H1 (cell line): Measurements from ENCODE around the gene COQ8B. TPM values are rescaled to one million over a fixed set of nuclear protein-coding genes. Genes with fewer than 3 reads are reported as not detected.

Experiments used
- CTCF ChIA-PET: fragments of 300-600 bp; sonication (Branson Sonifier 250); formaldehyde crosslinking; loops from one replicate; lab custom pipeline; 2021; ENCODE audit not compliant: partially characterized antibody; lab: Charles Lee
- POLR2A ChIA-PET: fragments of 300-600 bp; sonication (Branson Sonifier 250); formaldehyde crosslinking; loops from one replicate; lab custom pipeline; 2021; ENCODE audit warnings: inconsistent platforms; ENCODE audit not compliant: partially characterized antibody; lab: Charles Lee
- DNase-seq, 2 experiments: peaks; one replicate each; pipeline versions ENCODE4 v3.0.0 to v3.0.0-alpha.2; 2010 to 2022; ENCODE audit warnings: low spot score in 2 of 2, low read depth in 1 of 2, mixed read lengths in 1 of 2
- FAIRE-seq: peaks from 2 replicates; lab custom pipeline; 2011; peaks lifted over from hg19 to GRCh38; lab: Jason Lieb, UNC
- H2AFZ ChIP-seq: 2 replicates; pipeline ENCODE4 v1.8.1; 2012; ENCODE audit warnings: low read length, inconsistent platforms
- H2AK5ac ChIP-seq: 2 replicates; pipeline ENCODE4 v1.6.1; 2013; ENCODE audit warnings: low read depth, low read length
- H2BK120ac ChIP-seq: replicated peaks from 2 replicates; pipeline ENCODE3; 2013; ENCODE audit warnings: low read depth, low read length, inconsistent platforms
- H2BK12ac ChIP-seq: 2 replicates; pipeline ENCODE4 v1.6.1; 2013; ENCODE audit warnings: low read depth, low read length
- H2BK15ac ChIP-seq: 2 replicates; pipeline ENCODE4 v1.6.1; 2013; ENCODE audit warnings: low read length
- H2BK20ac ChIP-seq: 2 replicates; pipeline ENCODE4 v1.6.1; 2013; ENCODE audit warnings: low read length
- H2BK5ac ChIP-seq: 2 replicates; pipeline ENCODE4 v1.6.1; 2013; ENCODE audit warnings: low read depth, low read length
- H3K14ac ChIP-seq: 2 replicates; pipeline ENCODE4 v1.6.1; 2013; ENCODE audit warnings: inconsistent platforms; ENCODE audit not compliant: insufficient read length
- H3K18ac ChIP-seq: 2 replicates; pipeline ENCODE4 v1.6.1; 2013; ENCODE audit warnings: low read length; ENCODE audit errors: extremely low read depth
- H3K23ac ChIP-seq: 2 replicates; pipeline ENCODE4 v1.6.1; 2013; ENCODE audit warnings: inconsistent platforms; ENCODE audit not compliant: insufficient read length
- H3K23me2 ChIP-seq: 2 replicates; pipeline ENCODE4 v1.6.1; 2013; ENCODE audit warnings: low read depth, low read length
- H3K27ac ChIP-seq: 2 replicates; pipeline ENCODE4 v1.6.1; 2011; ENCODE audit warnings: low read depth, low read length, inconsistent platforms
- H3K27me3 ChIP-seq, 4 experiments: replicated peaks in 1 of 4; 1 replicate in 1 of 4; 2 replicates in 3 of 4; pipeline versions ENCODE4 v1.6.1 to v1.8.1; 2011 to 2013; ENCODE audit warnings: low read length in 3 of 4, mild to moderate bottlenecking in 3 of 4, inconsistent platforms in 2 of 4, mixed read lengths in 2 of 4, moderate library complexity in 1 of 4; ENCODE audit not compliant: control insufficient read depth in 3 of 4, insufficient read depth in 3 of 4; ENCODE audit errors: extremely low read depth in 1 of 4
- H3K36me3 ChIP-seq, 4 experiments: 2 replicates each; pipeline versions ENCODE4 v1.6.1 to v1.8.1; 2011 to 2013; ENCODE audit warnings: mild to moderate bottlenecking in 4 of 4, low read length in 3 of 4, moderate library complexity in 2 of 4, control low read depth in 1 of 4, inconsistent platforms in 1 of 4; ENCODE audit not compliant: insufficient read depth in 4 of 4, control insufficient read depth in 2 of 4
- H3K4ac ChIP-seq: replicated peaks from 2 replicates; pipeline ENCODE3; 2013; ENCODE audit warnings: low read length, low read depth, mixed read lengths, inconsistent platforms; ENCODE audit not compliant: insufficient read length
- H3K4me1 ChIP-seq, 4 experiments: replicated peaks in 1 of 4; 1 replicate in 1 of 4; 2 replicates in 3 of 4; pipeline versions ENCODE4 v1.6.1 to v1.8.1; 2011 to 2013; ENCODE audit warnings: low read length in 3 of 4, inconsistent platforms in 2 of 4, mixed read lengths in 1 of 4; ENCODE audit not compliant: insufficient read depth in 4 of 4, control insufficient read depth in 3 of 4
- H3K4me2 ChIP-seq, 2 experiments: 2 replicates each; pipeline versions ENCODE4 v1.6.1 to v1.8.1; 2011 to 2013; ENCODE audit warnings: low read depth in 2 of 2, low read length in 2 of 2, control low read depth in 1 of 2, inconsistent platforms in 1 of 2, mild to moderate bottlenecking in 1 of 2; ENCODE audit not compliant: insufficient read depth in 1 of 2
- H3K4me3 ChIP-seq, 4 experiments: fragments of 200-600, 300-600 bp in 1 of 4; sonication (generic), shearing (Covaris generic), sonication (Bioruptor Twin) in 1 of 4; 2 replicates each; pipeline versions ENCODE4 v1.5.1 to v1.8.1; 2011 to 2016; ENCODE audit warnings: low read length in 4 of 4, low read depth in 3 of 4, control low read depth in 2 of 4, inconsistent platforms in 2 of 4, mild to moderate bottlenecking in 2 of 4, mixed read lengths in 1 of 4, moderate library complexity in 1 of 4; ENCODE audit not compliant: insufficient read depth in 2 of 4; ENCODE audit errors: extremely low read depth in 1 of 4
- H3K56ac ChIP-seq: replicated peaks from 2 replicates; pipeline ENCODE3; 2013; ENCODE audit warnings: low read depth, mild to moderate bottlenecking, mixed read lengths, low read length, inconsistent platforms; ENCODE audit not compliant: insufficient read length
- H3K79me1 ChIP-seq: 2 replicates; pipeline ENCODE4 v1.6.1; 2013; ENCODE audit warnings: low read depth, low read length, control low read depth
- H3K79me2 ChIP-seq, 2 experiments: 2 replicates each; pipeline versions ENCODE4 v1.6.1 to v1.8.1; 2012 to 2013; ENCODE audit warnings: low read length in 2 of 2, mild to moderate bottlenecking in 2 of 2, inconsistent platforms in 1 of 2; ENCODE audit not compliant: insufficient read depth in 2 of 2, control insufficient read depth in 1 of 2
- H3K9ac ChIP-seq, 4 experiments: replicated peaks in 1 of 4; 1 replicate in 1 of 4; 2 replicates in 3 of 4; pipeline versions ENCODE4 v1.6.1 to v1.8.1; 2011 to 2013; ENCODE audit warnings: low read depth in 3 of 4, low read length in 3 of 4, control low read depth in 2 of 4, mild to moderate bottlenecking in 2 of 4, moderate library complexity in 2 of 4, inconsistent platforms in 1 of 4; ENCODE audit errors: extremely low read depth in 1 of 4
- H3K9me3 ChIP-seq, 2 experiments: 2 replicates each; pipeline versions ENCODE4 v1.6.1 to v1.8.1; 2012 to 2013; ENCODE audit warnings: mild to moderate bottlenecking in 2 of 2, moderate library complexity in 2 of 2, control low read depth in 1 of 2, inconsistent platforms in 1 of 2, low read depth in 1 of 2, low read length in 1 of 2, mixed read lengths in 1 of 2; ENCODE audit not compliant: insufficient read depth in 2 of 2
- H4K20me1 ChIP-seq, 2 experiments: replicated peaks in 1 of 2; 2 replicates each; pipeline versions ENCODE3 to v1.8.1; 2011 to 2013; ENCODE audit warnings: inconsistent platforms in 2 of 2, low read length in 2 of 2, mild to moderate bottlenecking in 1 of 2; ENCODE audit not compliant: insufficient read depth in 2 of 2, control insufficient read depth in 1 of 2
- H4K5ac ChIP-seq: 2 replicates; pipeline ENCODE4 v1.6.1; 2013; ENCODE audit warnings: low read length, low read depth, mixed read lengths, inconsistent platforms; ENCODE audit not compliant: insufficient read length
- H4K8ac ChIP-seq: 2 replicates; pipeline ENCODE4 v1.8.0; 2013; ENCODE audit warnings: mild to moderate bottlenecking, moderate library complexity, low read length, inconsistent platforms; ENCODE audit not compliant: insufficient read depth; ENCODE audit errors: extremely low read depth
- H4K91ac ChIP-seq: replicated peaks from 2 replicates; pipeline ENCODE3; 2013; ENCODE audit warnings: low read length, mixed read lengths, inconsistent platforms; ENCODE audit not compliant: insufficient read length
- ATF3 ChIP-seq: IDR thresholded peaks from 2 replicates; pipeline ENCODE4 v1.6.1; 2011; ENCODE audit warnings: low read depth, mild to moderate bottlenecking, low read length; ENCODE audit not compliant: insufficient read depth
- CHD1 ChIP-seq: IDR thresholded peaks from 2 replicates; pipeline ENCODE4 v1.6.1; 2012; ENCODE audit warnings: low read depth, low read length, improper control_type of control experiment
- E2F6 ChIP-seq: IDR thresholded peaks from 2 replicates; pipeline ENCODE4 v1.6.1; 2012; ENCODE audit warnings: inconsistent platforms
- FOSL1 ChIP-seq: IDR thresholded peaks from 2 replicates; pipeline ENCODE4 v1.6.1; 2011; ENCODE audit warnings: mild to moderate bottlenecking, low read depth, low read length, moderate library complexity; ENCODE audit not compliant: insufficient read depth
- HDAC6 ChIP-seq: IDR thresholded peaks from one replicate; pipeline ENCODE4 v1.7.1; 2012; ENCODE audit warnings: low read depth, mild to moderate bottlenecking, inconsistent platforms, low read length, moderate library complexity
- PHF8 ChIP-seq: fragments of 200-600 bp; sonication (generic); conservative IDR thresholded peaks from 2 replicates; pipeline ENCODE4 v1.7.1; 2012; ENCODE audit warnings: low read depth, mild to moderate bottlenecking, inconsistent platforms, low read length, moderate library complexity
- RAD21 ChIP-seq, 2 experiments: IDR thresholded peaks in 1 of 2; conservative IDR thresholded peaks in 1 of 2; 2 replicates each; pipeline ENCODE4 v1.6.1; 2011; ENCODE audit warnings: low read depth in 2 of 2, low read length in 2 of 2, improper control_type of control experiment in 1 of 2, inconsistent platforms in 1 of 2, mild to moderate bottlenecking in 1 of 2, moderate library complexity in 1 of 2
- TBP ChIP-seq: IDR thresholded peaks from 2 replicates; pipeline ENCODE4 v1.6.1; 2011; ENCODE audit warnings: low read depth, low read length, improper control_type of control experiment
- YY1 ChIP-seq: IDR thresholded peaks from 2 replicates; pipeline ENCODE4 v1.6.1; 2011; ENCODE audit warnings: low read depth, mild to moderate bottlenecking, low read length
- WGBS, 2 experiments: shearing (Covaris generic) in 1 of 2; methylation state at CpG; one replicate each; pipeline versions ENCODE4 v1.1.6 to v1.1.7; 2013 to 2015; ENCODE audit warnings: low lambda C conversion rate in 2 of 2, mixed read lengths in 2 of 2, inconsistent platforms in 1 of 2, low coverage in 1 of 2, missing lambda C conversion rate in 1 of 2; ENCODE audit not compliant: insufficient replicate concordance in 2 of 2, insufficient coverage in 1 of 2, insufficient read length in 1 of 2; ENCODE audit errors: extremely low coverage in 1 of 2, missing lambda C conversion rate in 1 of 2; 5-methylcytosine and 5-hydroxymethylcytosine counted together
- polyA plus RNA-seq, 7 experiments: library from polyadenylated mRNA; depleted of rRNA in 3 of 7; stranded (reverse) in 5 of 7; unstranded in 2 of 7; fragments of >200 nt in 5 of 7; fragments of 200-250 nt in 2 of 7; gene quantifications; 1 replicate in 5 of 7; 2 replicates in 1 of 7; 4 replicates in 1 of 7; pipeline versions ENCODE4 v1.2.1 to v1.2.3, GENCODE V29; 2011 to 2013; ENCODE audit warnings: missing spikeins in 2 of 7, mixed read lengths in 2 of 7
- total RNA-seq: library from RNA; stranded (reverse); fragmentation: NEBNext Ultra II Directional; extraction: Animal tissue kit (Norgen Biotek cat#: 25700); gene quantifications from 2 replicates; pipeline ENCODE4 v1.2.1, GENCODE V29; 2021

Gene COQ8B
- total and polyA plus RNA-seq, 2 of the 8 experiments (the other 6 are each of a cell fraction or from before 2014, with no cell fraction given) = 41.7 to 46.1 TPM

- no peaks in the 10 kb centered on the region for H4K20me1 ChIP-seq
- TF ChIP-seq ATF3 (no peak), YY1 (no peak), TBP (no peak), CHD1 (no peak), PHF8 (no peak), HDAC6 (no peak), FOSL1 (no peak), E2F6 (no peak), RAD21 (IDR thresholded peaks at IDR 0.05 in 1 of 2, conservative IDR thresholded peaks at IDR 0.05 in 1 of 2; ENCODE audit: low read depth in 2 of 2, low read length in 2 of 2) (no peak)
- H3K4ac ChIP-seq = no peak overlapping the region
- H3K18ac ChIP-seq = no peak overlapping the region
- no peak overlapping the region for H4K91ac ChIP-seq
- H2BK5ac ChIP-seq = no peak overlapping the region
- H4K5ac ChIP-seq = no peak overlapping the region
- no peaks in the 10 kb centered on the region for H3K4me1 ChIP-seq
- H3K79me1 ChIP-seq = no peaks in the 10 kb centered on the region; the same call in none of the 2 replicates
- H3K36me3 ChIP-seq = peaks cover 2 to 14% (median 6%) of the 10 kb centered on the region in 4 experiments; a peak in 5 of 8 replicates
- no peak overlapping the region for H3K14ac ChIP-seq
- H3K9me3 ChIP-seq = no peaks in the 10 kb centered on the region
- no peak for DNase-seq
- no peak overlapping the region for H2BK20ac ChIP-seq
- H3K4me3 ChIP-seq = no peak overlapping the region
- no peak overlapping the region for H2BK15ac ChIP-seq
- FAIRE-seq = no peak
- no peak overlapping the region for H2BK12ac ChIP-seq
- no peak overlapping the region for H3K56ac ChIP-seq
- ChIA-PET POLR2A (interaction anchor here (0.8 to 2.6 kb wide), 4 partner anchors 10 to 31 kb away, joined by 3 to 9 read pairs (median 4); no protein-coding TSS in a partner anchor), CTCF (interaction anchor here (1.7 to 1.8 kb wide), 2 partner anchors 10 to 20 kb away, joined by 4 read pairs; no protein-coding TSS in a partner anchor)
- H2BK120ac ChIP-seq = no peak overlapping the region
- 95% methylated on average over 4 of the region's 4 CpGs; no CpG with 5 or more reads in 1 of the 2 experiments for WGBS, 2 experiments
- H3K4me2 ChIP-seq = no peak overlapping the region
- no peaks in the 10 kb centered on the region for H3K23me2 ChIP-seq
- no peak overlapping the region for H3K23ac ChIP-seq
- H4K8ac ChIP-seq = no peak overlapping the region
- peaks cover 0 to 2% of the 10 kb centered on the region in 2 experiments; a peak in 1 of 4 replicates for H3K79me2 ChIP-seq
- no peak overlapping the region for H2AFZ ChIP-seq
- no peak overlapping the region for H3K9ac ChIP-seq
- H3K27me3 ChIP-seq = no peaks in the 10 kb centered on the region
- H3K27ac ChIP-seq = no peak overlapping the region
- H2AK5ac ChIP-seq = no peak overlapping the region
These were observed 9.6 kb upstream of the COQ8B start for GRCh38 chr19:40726279-40726678.
